Stimulated activated CD4-positive, alpha-beta T cell treated with anti-CD3 and anti-CD28 coated beads, Interleukin-12 subunit alpha, Interleukin-12 subunit beta, amount 100 ng/mL, for 4 hours (primary cell): ENCODE data around the gene KRT28.

Source experiments
- DNase-seq: peaks from one replicate; pipeline ENCODE4 v3.0.0-alpha.2; 2020

Gene KRT28

GRCh38 chr17:40799859-40800258 is at the start of gene KRT28:
KRT28 (minus strand) TSS chr17:40799959; CDS start chr17:40799893, 66 bp downstream.
- DNase-seq = no peak

- DNase-seq = no peak
These were observed 49.0 kb upstream of the KRT28 start for GRCh38 chr17:40848583-40849235.

GRCh38 chr17:40846515-40847144 is 46.9 kb upstream of the KRT28 start:
- DNase-seq = no peak

GRCh38 chr17:40844671-40845107 is 44.9 kb upstream of the KRT28 start:
- DNase-seq = no peak

GRCh38 chr17:40843242-40843641 is 43.5 kb upstream of the KRT28 start:
- DNase-seq = no peak

- DNase-seq = no peak
These were observed 41.5 kb upstream of the KRT28 start for GRCh38 chr17:40841246-40841645.

- DNase-seq = no peak
These were observed 39.4 kb upstream of the KRT28 start for GRCh38 chr17:40839194-40839593.

GRCh38 chr17:40836020-40836419 is 36.3 kb upstream of the KRT28 start:
- DNase-seq = no peak

GRCh38 chr17:40833882-40834281 is 34.1 kb upstream of the KRT28 start:
- DNase-seq = no peak

- DNase-seq = no peak
These were observed 33.1 kb upstream of the KRT28 start for GRCh38 chr17:40832840-40833239.

GRCh38 chr17:40830085-40830776 is 30.5 kb upstream of the KRT28 start:
- no peak for DNase-seq

GRCh38 chr17:40828454-40829044 is 28.8 kb upstream of the KRT28 start:
- DNase-seq = no peak

GRCh38 chr17:40827746-40828453 is 28.1 kb upstream of the KRT28 start:
- DNase-seq = no peak

- DNase-seq = no peak
These were observed 25.8 kb upstream of the KRT28 start for GRCh38 chr17:40825599-40825998.

GRCh38 chr17:40824015-40824832 is 24.5 kb upstream of the KRT28 start:
- DNase-seq = no peak

- DNase-seq = no peak
These were observed 22.5 kb upstream of the KRT28 start, which contains the start of gene KRT10 for GRCh38 chr17:40822132-40822812. KRT10 (minus strand) TSS chr17:40822614; CDS start chr17:40822585, 29 bp downstream.

- DNase-seq = no peak
These were observed 21.8 kb upstream of the KRT28 start for GRCh38 chr17:40821536-40821935.

- DNase-seq = no peak
These were observed 20.6 kb upstream of the KRT28 start for GRCh38 chr17:40820228-40820838.

GRCh38 chr17:40819528-40820125 is 19.9 kb upstream of the KRT28 start:
- DNase-seq = no peak

- DNase-seq = peak; percentile 78
These were observed 19.2 kb upstream of the KRT28 start for GRCh38 chr17:40818733-40819527.
